ENCODE measurements around the gene SKIC2.
"Not testable (repeated sequence)": the region's sequence is repeated elsewhere in the genome, so short reads cannot be mapped to it uniquely, and the experiment has no call there.

The SKIC2 gene

GRCh38 chr6:32002546-32003268 lies 43.7 kb downstream of the SKIC2 start:
- H3F3A ChIP-seq (ENCODE audit: insufficient read depth); H4K20me1 ChIP-seq (ENCODE audit: low read depth, low read length); H2AFZ ChIP-seq (ENCODE audit: low read depth, low read length, severe bottlenecking); H3K27ac ChIP-seq (ENCODE audit: low read depth, low read length); H3K4me2 ChIP-seq (ENCODE audit: low read depth, low read length, poor library complexity, severe bottlenecking); H3K79me2 ChIP-seq (ENCODE audit: insufficient read depth, low read length); H3K27me3 ChIP-seq (ENCODE audit: low read length); H3K9me3 ChIP-seq (ENCODE audit: insufficient read depth, low read length); H3K9me2 ChIP-seq (replicated peaks; ENCODE audit: insufficient read depth, low read length); H3K4me3 ChIP-seq (ENCODE audit: insufficient read depth, low read length, poor library complexity, severe bottlenecking); H3K9ac ChIP-seq (ENCODE audit: low read length); H3K36me3 ChIP-seq (ENCODE audit: low read length): not testable (repeated sequence)

- not testable (repeated sequence) for H3K4me3 ChIP-seq (ENCODE audit: insufficient read depth, low read length, poor library complexity, severe bottlenecking); H3K79me2 ChIP-seq (ENCODE audit: insufficient read depth, low read length); H3K9me3 ChIP-seq (ENCODE audit: insufficient read depth, low read length); H3K27ac ChIP-seq (ENCODE audit: low read depth, low read length); H3K36me3 ChIP-seq (ENCODE audit: low read length); H3K9me2 ChIP-seq (replicated peaks; ENCODE audit: insufficient read depth, low read length); H3K4me2 ChIP-seq (ENCODE audit: low read depth, low read length, poor library complexity, severe bottlenecking); H3K27me3 ChIP-seq (ENCODE audit: low read length); H3F3A ChIP-seq (ENCODE audit: insufficient read depth); H2AFZ ChIP-seq (ENCODE audit: low read depth, low read length, severe bottlenecking); H4K20me1 ChIP-seq (ENCODE audit: low read depth, low read length); H3K9ac ChIP-seq (ENCODE audit: low read length)
These were observed 44.3 kb downstream of the SKIC2 start for GRCh38 chr6:32003301-32003700.

GRCh38 chr6:32004393-32004792 lies 45.4 kb downstream of the SKIC2 start:
- not testable (repeated sequence) for H3K9me2 ChIP-seq (replicated peaks; ENCODE audit: insufficient read depth, low read length); H3K27ac ChIP-seq (ENCODE audit: low read depth, low read length); H3K4me2 ChIP-seq (ENCODE audit: low read depth, low read length, poor library complexity, severe bottlenecking); H3K36me3 ChIP-seq (ENCODE audit: low read length); H4K20me1 ChIP-seq (ENCODE audit: low read depth, low read length); H3K27me3 ChIP-seq (ENCODE audit: low read length); H3K9me3 ChIP-seq (ENCODE audit: insufficient read depth, low read length); H2AFZ ChIP-seq (ENCODE audit: low read depth, low read length, severe bottlenecking); H3K9ac ChIP-seq (ENCODE audit: low read length); H3K79me2 ChIP-seq (ENCODE audit: insufficient read depth, low read length); H3F3A ChIP-seq (ENCODE audit: insufficient read depth); H3K4me3 ChIP-seq (ENCODE audit: insufficient read depth, low read length, poor library complexity, severe bottlenecking)

- not testable (repeated sequence) for H2AFZ ChIP-seq (ENCODE audit: low read depth, low read length, severe bottlenecking); H3K9me2 ChIP-seq (replicated peaks; ENCODE audit: insufficient read depth, low read length); H3K4me3 ChIP-seq (ENCODE audit: insufficient read depth, low read length, poor library complexity, severe bottlenecking); H3K27me3 ChIP-seq (ENCODE audit: low read length); H3K36me3 ChIP-seq (ENCODE audit: low read length); H3K4me2 ChIP-seq (ENCODE audit: low read depth, low read length, poor library complexity, severe bottlenecking); H3K9me3 ChIP-seq (ENCODE audit: insufficient read depth, low read length); H3K27ac ChIP-seq (ENCODE audit: low read depth, low read length); H3F3A ChIP-seq (ENCODE audit: insufficient read depth); H3K9ac ChIP-seq (ENCODE audit: low read length); H3K79me2 ChIP-seq (ENCODE audit: insufficient read depth, low read length); H4K20me1 ChIP-seq (ENCODE audit: low read depth, low read length)
These were observed 46.0 kb downstream of the SKIC2 start for GRCh38 chr6:32004864-32005537.

- not testable (repeated sequence) for H3K9ac ChIP-seq (ENCODE audit: low read length); H3F3A ChIP-seq (ENCODE audit: insufficient read depth); H3K4me2 ChIP-seq (ENCODE audit: low read depth, low read length, poor library complexity, severe bottlenecking); H3K79me2 ChIP-seq (ENCODE audit: insufficient read depth, low read length); H3K36me3 ChIP-seq (ENCODE audit: low read length); H4K20me1 ChIP-seq (ENCODE audit: low read depth, low read length); H3K9me2 ChIP-seq (replicated peaks; ENCODE audit: insufficient read depth, low read length); H3K27ac ChIP-seq (ENCODE audit: low read depth, low read length); H2AFZ ChIP-seq (ENCODE audit: low read depth, low read length, severe bottlenecking); H3K9me3 ChIP-seq (ENCODE audit: insufficient read depth, low read length); H3K4me3 ChIP-seq (ENCODE audit: insufficient read depth, low read length, poor library complexity, severe bottlenecking); H3K27me3 ChIP-seq (ENCODE audit: low read length)
These were observed 46.5 kb downstream of the SKIC2 start for GRCh38 chr6:32005538-32005880.

- not testable (repeated sequence) for H2AFZ ChIP-seq (ENCODE audit: low read depth, low read length, severe bottlenecking); H3K4me3 ChIP-seq (ENCODE audit: insufficient read depth, low read length, poor library complexity, severe bottlenecking); H3K4me2 ChIP-seq (ENCODE audit: low read depth, low read length, poor library complexity, severe bottlenecking); H3K9ac ChIP-seq (ENCODE audit: low read length); H3K9me3 ChIP-seq (ENCODE audit: insufficient read depth, low read length); H3K27me3 ChIP-seq (ENCODE audit: low read length); H3K79me2 ChIP-seq (ENCODE audit: insufficient read depth, low read length); H3K36me3 ChIP-seq (ENCODE audit: low read length); H3K27ac ChIP-seq (ENCODE audit: low read depth, low read length); H3K9me2 ChIP-seq (replicated peaks; ENCODE audit: insufficient read depth, low read length); H3F3A ChIP-seq (ENCODE audit: insufficient read depth); H4K20me1 ChIP-seq (ENCODE audit: low read depth, low read length)
These were observed 47.1 kb downstream of the SKIC2 start for GRCh38 chr6:32005991-32006529.

GRCh38 chr6:32007086-32007485 lies 48.1 kb downstream of the SKIC2 start:
- H3K79me2 ChIP-seq (ENCODE audit: insufficient read depth, low read length); H3K27ac ChIP-seq (ENCODE audit: low read depth, low read length); H3K4me3 ChIP-seq (ENCODE audit: insufficient read depth, low read length, poor library complexity, severe bottlenecking); H4K20me1 ChIP-seq (ENCODE audit: low read depth, low read length); H3K9me2 ChIP-seq (replicated peaks; ENCODE audit: insufficient read depth, low read length); H3K4me2 ChIP-seq (ENCODE audit: low read depth, low read length, poor library complexity, severe bottlenecking); H3K9ac ChIP-seq (ENCODE audit: low read length); H3F3A ChIP-seq (ENCODE audit: insufficient read depth); H3K36me3 ChIP-seq (ENCODE audit: low read length); H3K9me3 ChIP-seq (ENCODE audit: insufficient read depth, low read length); H2AFZ ChIP-seq (ENCODE audit: low read depth, low read length, severe bottlenecking); H3K27me3 ChIP-seq (ENCODE audit: low read length): not testable (repeated sequence)

- not testable (repeated sequence) for H2AFZ ChIP-seq (ENCODE audit: low read depth, low read length, severe bottlenecking); H3F3A ChIP-seq (ENCODE audit: insufficient read depth); H3K9ac ChIP-seq (ENCODE audit: low read length); H3K9me3 ChIP-seq (ENCODE audit: insufficient read depth, low read length); H3K27ac ChIP-seq (ENCODE audit: low read depth, low read length); H3K36me3 ChIP-seq (ENCODE audit: low read length); H3K4me3 ChIP-seq (ENCODE audit: insufficient read depth, low read length, poor library complexity, severe bottlenecking); H3K27me3 ChIP-seq (ENCODE audit: low read length); H3K9me2 ChIP-seq (replicated peaks; ENCODE audit: insufficient read depth, low read length); H3K79me2 ChIP-seq (ENCODE audit: insufficient read depth, low read length); H3K4me2 ChIP-seq (ENCODE audit: low read depth, low read length, poor library complexity, severe bottlenecking); H4K20me1 ChIP-seq (ENCODE audit: low read depth, low read length)
These were observed 49.1 kb downstream of the SKIC2 start for GRCh38 chr6:32008037-32008436.

Data from SU-DHL-6 (cell line).